ENCODE results near the gene TEK. TPM values are rescaled to one million over a fixed set of nuclear protein-coding genes. Genes with fewer than 3 reads are reported as not detected.

The TEK gene
- total RNA-seq, 3 donors from 2014 or later, result 5.9 to 15.2 (median 14.4) TPM

DNA sequence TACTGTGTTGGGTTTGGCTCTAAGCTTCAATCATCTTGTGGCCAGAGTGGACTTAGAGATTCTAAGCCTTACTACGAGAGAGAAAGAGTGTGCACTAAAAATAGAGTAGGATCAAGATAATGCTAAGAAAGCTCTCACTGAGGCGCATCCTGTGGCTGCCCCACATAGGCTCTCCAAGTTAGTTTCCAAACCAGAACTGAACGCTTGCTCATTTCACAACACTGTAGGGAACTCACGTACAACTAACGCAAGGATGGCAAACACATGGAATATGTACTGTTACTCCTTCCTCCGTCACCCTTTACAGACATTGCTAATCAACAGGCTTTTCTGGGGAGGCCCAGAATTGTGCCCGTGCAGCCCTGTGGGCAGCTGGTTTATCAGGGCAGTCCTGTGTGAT is 97.0 kb downstream of the TEK start:
- Histone ChIP-seq H3K36me3 (no peaks in the 10 kb centered on the region), H3K27ac (no peak overlapping the region)

GRCh38 chr9:27209034-27209433 is 100.0 kb downstream of the TEK start:
- no peak overlapping the region for H3K27ac ChIP-seq
- H3K9me3 ChIP-seq, result no peaks in the 10 kb centered on the region
- DNase-seq (ENCODE audit: low spot score in 2 of 2), result no peak
- H3K36me3 ChIP-seq, result no peaks in the 10 kb centered on the region
- intact Hi-C loops (cut with DNase I; ENCODE audit: low total_unique reads), result no loop called here
- TF ChIP-seq POLR2A (IDR thresholded peaks at IDR 0.05) (no peak), CTCF (IDR thresholded peaks at IDR 0.05) (no peak), POLR2AphosphoS5 (IDR thresholded peaks at IDR 0.05) (no peak)
- H3K4me3 ChIP-seq, result no peak overlapping the region
- no peaks in the 10 kb centered on the region for H3K4me1 ChIP-seq
- H3K27me3 ChIP-seq, result no peaks in the 10 kb centered on the region

More for the DNA sequence above, 97.0 kb downstream of the TEK start:
- no peaks in the 10 kb centered on the region for H3K4me1 ChIP-seq
- no peak for DNase-seq (ENCODE audit: low spot score in 2 of 2)
- TF ChIP-seq POLR2A (IDR thresholded peaks at IDR 0.05) (no peak), CTCF (IDR thresholded peaks at IDR 0.05) (no peak), POLR2AphosphoS5 (IDR thresholded peaks at IDR 0.05) (no peak)
- no peaks in the 10 kb centered on the region for H3K27me3 ChIP-seq
- no peaks in the 10 kb centered on the region for H3K9me3 ChIP-seq
- intact Hi-C loops (cut with DNase I; ENCODE audit: low total_unique reads), result no loop called here
- no peak overlapping the region for H3K4me3 ChIP-seq

- no peaks in the 10 kb centered on the region for H3K9me3 ChIP-seq
- no peak overlapping the region for H3K27ac ChIP-seq
- TF ChIP-seq POLR2AphosphoS5 (IDR thresholded peaks at IDR 0.05), result no peak
- TF ChIP-seq POLR2A (IDR thresholded peaks at IDR 0.05), result no peak
- TF ChIP-seq CTCF (IDR thresholded peaks at IDR 0.05), result no peak
- H3K4me3 ChIP-seq, result no peak overlapping the region
- intact Hi-C loops (cut with DNase I; ENCODE audit: low total_unique reads), result no loop called here
- no peaks in the 10 kb centered on the region for H3K4me1 ChIP-seq
- no peak for DNase-seq (ENCODE audit: low spot score in 2 of 2)
- H3K27me3 ChIP-seq, result no peaks in the 10 kb centered on the region
- no peaks in the 10 kb centered on the region for H3K36me3 ChIP-seq
Observed at GRCh38 chr9:27210588-27210987, 101.6 kb downstream of the TEK start.

GRCh38 chr9:27212191-27212590 is 103.2 kb downstream of the TEK start:
- Histone ChIP-seq H3K27me3 (no peaks in the 10 kb centered on the region), H3K9me3 (no peaks in the 10 kb centered on the region), H3K4me1 (no peaks in the 10 kb centered on the region), H3K4me3 (no peak overlapping the region), H3K36me3 (no peaks in the 10 kb centered on the region), H3K27ac (no peak overlapping the region)
- intact Hi-C loops (cut with DNase I; ENCODE audit: low total_unique reads), result no loop called here
- TF ChIP-seq POLR2A (IDR thresholded peaks at IDR 0.05), result no peak
- TF ChIP-seq POLR2AphosphoS5 (IDR thresholded peaks at IDR 0.05), result no peak
- no peak for TF ChIP-seq CTCF (IDR thresholded peaks at IDR 0.05)
- DNase-seq (ENCODE audit: low spot score in 2 of 2), result no peak

GRCh38 chr9:27212621-27213020 is 103.6 kb downstream of the TEK start:
- intact Hi-C loops (cut with DNase I; ENCODE audit: low total_unique reads), result no loop called here
- Histone ChIP-seq H3K9me3 (no peaks in the 10 kb centered on the region), H3K27ac (no peak overlapping the region), H3K27me3 (no peaks in the 10 kb centered on the region), H3K4me1 (no peaks in the 10 kb centered on the region), H3K36me3 (no peaks in the 10 kb centered on the region), H3K4me3 (no peak overlapping the region)
- no peak for DNase-seq (ENCODE audit: low spot score in 2 of 2)
- TF ChIP-seq CTCF (IDR thresholded peaks at IDR 0.05), result no peak
- no peak for TF ChIP-seq POLR2A (IDR thresholded peaks at IDR 0.05)
- TF ChIP-seq POLR2AphosphoS5 (IDR thresholded peaks at IDR 0.05), result no peak
